CD4-positive, alpha-beta memory T cell (primary cell): Measurements from ENCODE around the gene CASP8AP2. TPM values are rescaled to one million over a fixed set of nuclear protein-coding genes. Genes with fewer than 3 reads are reported as not detected.
"Not testable (repeated sequence)": the region's sequence is repeated elsewhere in the genome, so short reads cannot be mapped to it uniquely, and the experiment has no call there.

Source experiments
- CTCF ChIA-PET: fragments of 350-600 bp; sonication (Branson Sonifier 250); formaldehyde crosslinking; loops from one replicate; lab custom pipeline; 2021; ENCODE audit warnings: inconsistent platforms; ENCODE audit not compliant: partially characterized antibody; lab: Charles Lee
- POLR2A ChIA-PET: fragments of 350-600 bp; sonication (Branson Sonifier 250); formaldehyde crosslinking; loops from one replicate; lab custom pipeline; 2021; ENCODE audit not compliant: partially characterized antibody; lab: Charles Lee
- DNase-seq, 5 donors: peaks; one replicate each; pipeline versions ENCODE4 v3.0.0 to v3.0.0-alpha.2; 2020 to 2022; ENCODE audit warnings: mixed read lengths in 1 of 5
- H3K27ac ChIP-seq: one replicate; pipeline ENCODE4 v1.7.0; 2013; ENCODE audit warnings: low read depth, low read length
- H3K27me3 ChIP-seq: 2 replicates; pipeline ENCODE4 v1.7.0; 2013; ENCODE audit warnings: mild to moderate bottlenecking, low read length, moderate library complexity; ENCODE audit not compliant: insufficient read depth
- H3K36me3 ChIP-seq: 2 replicates; pipeline ENCODE4 v1.7.0; 2013; ENCODE audit warnings: mild to moderate bottlenecking, low read length, moderate library complexity; ENCODE audit not compliant: insufficient read depth
- H3K4me1 ChIP-seq: 2 replicates; pipeline ENCODE4 v1.7.0; 2013; ENCODE audit warnings: mild to moderate bottlenecking, low read length, moderate library complexity; ENCODE audit not compliant: insufficient read depth
- H3K4me3 ChIP-seq, 2 donors: one replicate each; pipeline ENCODE4 v1.7.0; 2013; ENCODE audit warnings: low read length in 2 of 2, mild to moderate bottlenecking in 1 of 2
- H3K9me3 ChIP-seq, 2 donors: one replicate each; pipeline ENCODE4 v1.7.0; 2013; ENCODE audit warnings: low read length in 2 of 2, control low read depth in 1 of 2; ENCODE audit not compliant: control insufficient read depth in 1 of 2
- H3K27ac Mint-ChIP-seq, 7 donors: one replicate each; pipeline ENCODE4 v1.8.0; 2020 to 2021; ENCODE audit warnings: mixed read lengths in 7 of 7, mild to moderate bottlenecking in 6 of 7, inconsistent platforms in 3 of 7, moderate library complexity in 3 of 7
- H3K27me3 Mint-ChIP-seq, 2 donors: one replicate each; pipeline ENCODE4 v1.8.0; 2020 to 2021; ENCODE audit warnings: mixed read lengths in 2 of 2
- H3K36me3 Mint-ChIP-seq, 2 donors: one replicate each; pipeline ENCODE4 v1.8.0; 2020 to 2021; ENCODE audit warnings: mixed read lengths in 2 of 2, inconsistent platforms in 1 of 2, mild to moderate bottlenecking in 1 of 2
- H3K4me1 Mint-ChIP-seq, 4 donors: one replicate each; pipeline ENCODE4 v1.8.0; 2020 to 2021; ENCODE audit warnings: mixed read lengths in 4 of 4, mild to moderate bottlenecking in 1 of 4
- H3K4me3 Mint-ChIP-seq, 8 donors: one replicate each; pipeline ENCODE4 v1.8.0; 2020 to 2021; ENCODE audit warnings: mixed read lengths in 8 of 8, mild to moderate bottlenecking in 7 of 8, moderate library complexity in 6 of 8, inconsistent platforms in 3 of 8
- H3K9me3 Mint-ChIP-seq, 8 donors: one replicate each; pipeline ENCODE4 v1.8.0; 2020 to 2021; ENCODE audit warnings: mixed read lengths in 8 of 8, mild to moderate bottlenecking in 5 of 8, inconsistent platforms in 3 of 8, moderate library complexity in 1 of 8
- intact Hi-C: fragments of 100-400 bp; cut with micrococcal nuclease; formaldehyde crosslinking; loops from one replicate; pipeline ENCODE4 v1.15.1; 2023
- polyA plus RNA-seq, 2 donors: library from polyadenylated mRNA; unstranded; fragments of 300-500 nt; fragmentation: Illumina TruSeq; gene quantifications; one replicate each; pipeline ENCODE4 v1.2.3, GENCODE V29; 2021
- total RNA-seq, 2 experiments: library from RNA; stranded (reverse); gene quantifications; one replicate each; pipeline ENCODE4 v1.2.3, GENCODE V29; 2021

The CASP8AP2 gene
- total and polyA plus RNA-seq, 4 experiments from 2014 or later, result 33.9 to 61.7 (median 60.0) TPM

DNA sequence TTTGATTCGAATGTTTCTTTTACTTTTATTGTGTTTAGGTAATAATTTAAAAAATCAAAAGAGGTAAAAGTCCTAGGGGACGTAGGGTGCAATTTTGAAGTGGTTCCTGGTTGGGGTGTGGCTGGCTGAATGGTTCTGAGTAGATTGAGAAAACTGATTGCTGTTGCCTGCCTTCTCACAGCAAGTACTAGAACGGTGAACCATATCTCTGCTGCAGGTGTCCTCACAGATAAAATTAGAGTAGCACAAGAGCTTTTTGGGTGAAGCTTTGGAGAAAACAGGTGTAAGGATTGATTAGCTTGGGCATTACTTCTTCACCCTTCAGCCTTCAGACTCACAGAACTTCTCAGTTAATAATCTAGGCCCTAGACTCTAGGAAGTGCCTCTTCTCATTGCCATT is 44.8 kb downstream of the CASP8AP2 start:
- POLR2A ChIA-PET, result interaction anchor here (1.1 kb wide), 1 partner anchor 60 kb away, joined by 3 read pairs; no protein-coding TSS in a partner anchor
- Histone ChIP-seq H3K36me3 (peaks cover 6% of the 10 kb centered on the region), H3K4me1 (no peaks in the 10 kb centered on the region), H3K27ac (no peak overlapping the region), H3K27me3 (no peaks in the 10 kb centered on the region), H3K4me3 (no peak overlapping the region), H3K9me3 (no peaks in the 10 kb centered on the region)
- CTCF ChIA-PET, result no interaction called here
- no peak for DNase-seq
- Mint-ChIP-seq H3K4me3 (no peak overlapping the region), H3K27me3 (no peaks in the 10 kb centered on the region), H3K4me1 (peaks cover 0 to 4% (median 3%) of the 10 kb centered on the region in 4 donors), H3K36me3 (peaks cover 26 to 31% of the 10 kb centered on the region in 2 donors), H3K9me3 (no peaks in the 10 kb centered on the region), H3K27ac (peak overlapping the region in 4 of 7 donors; percentile 1 to 35 (median 21))
- intact Hi-C loops, result no loop called here

DNA sequence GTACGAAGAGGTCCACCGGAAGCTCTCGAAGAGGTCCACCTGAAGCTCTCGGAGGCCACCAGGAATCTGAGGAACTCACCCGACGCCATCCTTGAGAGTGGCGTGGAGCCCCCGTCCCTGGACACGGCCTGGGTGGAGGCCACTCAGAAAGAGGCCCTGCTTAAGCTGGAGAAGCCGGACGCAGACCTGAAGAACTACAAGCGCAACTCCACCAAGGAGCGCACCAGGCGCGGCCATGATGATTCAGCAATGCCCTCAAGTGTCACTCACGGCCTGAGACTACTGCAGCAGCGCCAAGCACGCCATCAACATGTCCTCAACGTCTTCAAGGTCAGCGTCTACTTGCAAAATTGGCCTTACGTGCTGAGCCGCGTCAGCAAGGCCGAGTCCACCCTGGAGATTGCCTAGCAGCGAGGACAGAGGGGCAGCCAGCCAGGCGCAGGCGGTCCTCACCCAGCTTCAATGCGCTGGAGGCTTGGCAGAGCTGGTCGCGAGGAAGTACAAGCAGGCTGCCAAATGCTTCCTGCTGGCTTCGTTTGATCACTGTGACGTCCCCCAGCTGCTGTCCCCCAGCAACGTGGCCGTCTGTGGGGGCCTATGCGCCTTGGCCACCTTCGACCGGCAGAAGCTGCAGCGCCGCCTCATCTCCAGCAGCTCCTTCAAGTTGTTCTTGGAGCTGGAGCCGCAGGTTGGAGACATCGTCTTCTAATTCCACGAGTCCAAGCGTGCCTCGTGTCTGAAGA is 56.9 kb downstream of the CASP8AP2 start:
- ChIA-PET POLR2A (no interaction called here), CTCF (no interaction called here)
- intact Hi-C loops, result no loop called here
- Histone ChIP-seq H3K4me3 (no peak overlapping the region), H3K4me1 (no peaks in the 10 kb centered on the region), H3K9me3 (no peaks in the 10 kb centered on the region), H3K27ac (no peak overlapping the region), H3K36me3 (no peaks in the 10 kb centered on the region), H3K27me3 (no peaks in the 10 kb centered on the region)
- no peak overlapping the region for H3K27ac Mint-ChIP-seq
- H3K36me3 Mint-ChIP-seq, result no peaks in the 10 kb centered on the region
- H3K4me3 Mint-ChIP-seq, result no peak overlapping the region
- DNase-seq, result no peak
- peaks cover 6 to 10% of the 10 kb centered on the region in 2 donors for H3K27me3 Mint-ChIP-seq
- no peaks in the 10 kb centered on the region for H3K9me3 Mint-ChIP-seq
- H3K4me1 Mint-ChIP-seq, result peaks cover 0 to 2% (median under 1%) of the 10 kb centered on the region in 4 donors

DNA sequence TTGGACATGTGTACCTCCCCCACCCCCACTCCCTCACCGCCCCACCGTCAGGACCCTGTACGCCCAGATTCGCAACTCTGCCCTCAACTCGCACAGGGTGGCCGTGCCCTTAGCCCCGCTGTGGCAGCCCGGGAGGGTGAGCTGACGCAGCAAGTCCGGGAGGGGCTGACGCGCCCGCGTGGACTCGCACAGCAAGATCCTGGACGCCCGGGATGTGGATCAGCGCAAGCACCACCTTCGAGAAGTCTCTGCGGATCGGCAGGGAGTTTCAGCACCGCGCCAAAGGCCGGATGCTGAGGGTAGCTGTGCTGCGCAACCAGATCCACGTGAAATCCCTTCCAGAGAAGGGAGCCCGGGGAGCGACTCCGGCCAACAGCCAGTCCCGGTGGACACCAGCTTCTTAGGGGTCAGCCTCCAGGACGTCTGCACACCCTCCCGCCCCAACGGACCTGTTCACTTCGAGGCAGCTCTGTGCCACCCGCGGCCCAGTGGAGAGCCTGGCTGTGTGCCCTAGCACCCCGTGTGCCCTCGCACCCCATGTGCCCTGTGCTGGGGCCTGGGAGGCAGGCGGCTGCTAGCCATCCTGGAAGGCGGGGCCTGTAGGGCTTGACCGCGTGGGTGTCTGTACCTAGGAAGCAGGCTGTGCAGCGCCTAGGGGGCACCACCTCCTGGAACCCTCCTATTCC is 57.9 kb downstream of the CASP8AP2 start:
- DNase-seq, result peak in 2 of 5 donors; percentile 8 to 9
- Histone ChIP-seq H3K9me3 (no peaks in the 10 kb centered on the region), H3K4me1 (no peaks in the 10 kb centered on the region), H3K36me3 (no peaks in the 10 kb centered on the region), H3K27me3 (no peaks in the 10 kb centered on the region), H3K27ac (no peak overlapping the region), H3K4me3 (no peak overlapping the region)
- Mint-ChIP-seq H3K4me3 (peak overlapping the region in 4 of 8 donors; percentile 8 to 62 (median 48)), H3K27me3 (peaks cover 8 to 12% of the 10 kb centered on the region in 2 donors), H3K4me1 (peaks cover 0 to 3% (median 1%) of the 10 kb centered on the region in 4 donors), H3K27ac (no peak overlapping the region), H3K36me3 (no peaks in the 10 kb centered on the region), H3K9me3 (no peaks in the 10 kb centered on the region)
- intact Hi-C loops, result no loop called here
- POLR2A ChIA-PET, result no interaction called here
- CTCF ChIA-PET, result no interaction called here

DNA sequence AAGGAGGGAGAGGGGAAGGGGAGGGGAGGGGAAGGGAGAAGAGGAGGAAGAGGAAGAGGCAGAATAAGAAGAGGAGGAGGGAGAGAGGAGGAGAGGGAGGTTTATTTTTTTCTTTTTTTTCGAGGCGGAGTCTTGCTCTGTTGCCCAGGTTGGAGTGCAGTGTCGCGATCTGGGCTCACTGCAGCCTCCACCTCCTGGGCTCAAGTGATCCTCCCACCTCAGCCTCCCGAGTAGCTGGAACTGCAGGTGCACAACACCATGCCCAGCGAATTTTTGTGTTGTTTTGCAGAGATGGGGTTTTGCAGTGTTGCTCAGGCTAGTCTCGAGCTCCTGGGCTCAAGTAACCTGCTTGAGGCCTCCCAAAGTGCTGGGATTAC is 58.4 kb downstream of the CASP8AP2 start:
- no peak overlapping the region for H3K4me3 ChIP-seq
- no peaks in the 10 kb centered on the region for H3K9me3 ChIP-seq
- no peaks in the 10 kb centered on the region for H3K27me3 ChIP-seq
- ChIA-PET POLR2A (no interaction called here), CTCF (no interaction called here)
- Mint-ChIP-seq H3K27me3 (peaks cover 8 to 14% of the 10 kb centered on the region in 2 donors), H3K9me3 (peaks cover 0 to 2% (median 0%) of the 10 kb centered on the region in 8 donors), H3K27ac (no peak overlapping the region), H3K4me3 (peak overlapping the region in 1 of 8 donors; percentile 62), H3K4me1 (peaks cover 0 to 3% (median 1%) of the 10 kb centered on the region in 4 donors), H3K36me3 (no peaks in the 10 kb centered on the region)
- no peaks in the 10 kb centered on the region for H3K36me3 ChIP-seq
- no peaks in the 10 kb centered on the region for H3K4me1 ChIP-seq
- intact Hi-C loops, result no loop called here
- DNase-seq, result no peak
- no peak overlapping the region for H3K27ac ChIP-seq

DNA sequence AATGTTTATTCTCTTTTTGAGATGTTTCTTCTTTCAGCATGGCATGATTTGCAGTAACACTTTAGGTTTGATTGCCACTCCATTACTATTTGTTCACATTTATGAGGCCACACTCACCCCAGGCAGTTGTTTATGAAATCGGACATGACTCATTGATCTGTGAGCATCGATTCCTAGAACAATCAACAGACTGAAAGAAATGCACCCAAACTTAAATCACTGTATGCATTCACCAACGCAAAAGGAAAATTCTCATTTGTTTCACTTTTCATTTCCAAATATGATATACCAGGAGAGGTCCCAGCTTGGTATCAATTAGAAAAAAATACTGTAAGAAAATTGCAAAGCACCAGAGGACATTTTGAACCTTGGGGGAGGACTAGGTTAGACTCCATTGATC is 59.2 kb downstream of the CASP8AP2 start:
- no peaks in the 10 kb centered on the region for H3K27me3 ChIP-seq
- H3K4me1 Mint-ChIP-seq, result peaks cover 0 to 3% (median 1%) of the 10 kb centered on the region in 4 donors
- peaks cover 0 to 2% (median 0%) of the 10 kb centered on the region in 8 donors for H3K9me3 Mint-ChIP-seq
- no peak overlapping the region for H3K27ac ChIP-seq
- H3K36me3 ChIP-seq, result no peaks in the 10 kb centered on the region
- no peak for DNase-seq
- no peaks in the 10 kb centered on the region for H3K9me3 ChIP-seq
- ChIA-PET POLR2A (no interaction called here), CTCF (no interaction called here)
- H3K4me3 ChIP-seq, result no peak overlapping the region
- intact Hi-C loops, result no loop called here
- no peak overlapping the region for H3K27ac Mint-ChIP-seq
- H3K4me1 ChIP-seq, result no peaks in the 10 kb centered on the region
- H3K27me3 Mint-ChIP-seq, result peaks cover 12 to 21% of the 10 kb centered on the region in 2 donors
- no peak overlapping the region for H3K4me3 Mint-ChIP-seq
- H3K36me3 Mint-ChIP-seq, result no peaks in the 10 kb centered on the region

DNA sequence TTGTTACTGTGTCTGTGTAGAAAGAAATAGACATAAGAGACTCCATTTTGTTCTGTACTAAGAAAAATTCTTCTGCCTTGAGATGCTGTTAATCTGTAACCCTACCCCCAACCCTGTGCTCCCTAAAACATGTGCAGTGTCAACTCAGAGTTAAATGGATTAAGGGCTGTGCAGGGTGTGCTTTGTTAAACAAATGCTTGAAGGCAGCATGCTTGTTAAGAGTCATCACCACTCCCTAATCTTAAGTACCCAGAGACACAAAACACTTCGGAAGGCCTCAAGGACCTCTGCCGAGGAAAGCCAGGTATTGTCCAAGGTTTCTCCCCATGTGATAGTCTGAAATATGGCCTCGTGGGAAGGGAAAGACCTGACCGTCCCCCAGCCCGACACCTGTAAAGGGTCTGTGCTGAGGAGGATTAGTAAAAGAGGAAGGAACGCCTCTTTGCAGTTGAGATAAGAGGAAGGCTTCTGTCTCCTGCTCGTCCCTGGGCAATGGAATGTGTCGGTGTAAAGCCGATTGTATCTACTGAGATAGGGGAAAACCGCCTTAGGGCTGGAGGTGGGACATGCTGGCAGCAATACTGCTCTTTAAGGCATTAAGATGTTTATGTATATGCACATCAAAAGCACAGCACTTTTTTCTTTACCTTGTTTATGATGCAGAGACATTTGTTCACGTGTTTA is 61.3 kb downstream of the CASP8AP2 start:
- H3K4me3 ChIP-seq, H3K27ac Mint-ChIP-seq, H3K36me3 ChIP-seq, H3K36me3 Mint-ChIP-seq, POLR2A ChIA-PET, H3K4me1 Mint-ChIP-seq, intact Hi-C loops, H3K4me3 Mint-ChIP-seq, DNase-seq, H3K27me3 ChIP-seq, H3K27ac ChIP-seq, H3K9me3 ChIP-seq, H3K4me1 ChIP-seq, CTCF ChIA-PET, H3K9me3 Mint-ChIP-seq: not testable (repeated sequence)
- peaks cover 21 to 30% of the 10 kb centered on the region in 2 donors for H3K27me3 Mint-ChIP-seq

DNA sequence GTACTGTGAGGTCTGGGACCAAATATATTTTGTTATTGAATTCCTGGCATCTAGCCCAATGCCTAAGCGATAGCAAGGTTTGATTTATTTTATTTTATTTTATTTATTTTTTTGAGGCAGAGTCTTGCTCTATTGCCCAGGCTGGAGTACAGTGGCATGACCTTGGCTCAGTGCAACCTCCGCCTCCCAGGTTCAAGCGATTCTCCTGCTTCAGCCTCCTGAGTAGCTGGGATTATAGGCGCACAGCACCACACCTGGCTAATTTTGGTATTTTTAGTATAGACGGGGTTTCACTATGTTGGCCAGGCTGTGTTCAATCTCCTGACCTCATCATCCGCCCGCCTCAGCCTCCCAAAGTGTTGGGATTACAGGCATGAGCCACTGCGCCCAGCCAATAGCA is 62.9 kb downstream of the CASP8AP2 start:
- POLR2A ChIA-PET, H3K27ac Mint-ChIP-seq, H3K9me3 ChIP-seq, H3K27me3 ChIP-seq, H3K4me1 Mint-ChIP-seq, H3K27ac ChIP-seq, H3K4me3 Mint-ChIP-seq, H3K4me1 ChIP-seq, intact Hi-C loops, CTCF ChIA-PET, H3K36me3 ChIP-seq, H3K36me3 Mint-ChIP-seq, DNase-seq, H3K9me3 Mint-ChIP-seq, H3K4me3 ChIP-seq: not testable (repeated sequence)
- H3K27me3 Mint-ChIP-seq, result peaks cover 29 to 36% of the 10 kb centered on the region in 2 donors
